HG03097 (cell line): ENCODE measurements around the gene TEX22.

ENCODE experiments used
- ATAC-seq: cut with Tn5 transposase; IDR thresholded peaks from one replicate; pipeline ENCODE4 v1.9.1; 2021; ENCODE audit not compliant: unreplicated experiment, low FRiP score

The TEX22 gene

GRCh38 chr14:105398726-105399465 is 558 bp downstream of the TEX22 start:
- ATAC-seq, result peak; percentile 26

- ATAC-seq, result no peak
Observed at GRCh38 chr14:105399466-105399775, 1.1 kb downstream of the TEX22 start.

GRCh38 chr14:105400016-105400415 is 1.7 kb downstream of the TEX22 start:
- no peak for ATAC-seq

- no peak for ATAC-seq
Observed at GRCh38 chr14:105401699-105402098, 3.4 kb downstream of the TEX22 start.

- ATAC-seq, result no peak
Observed at GRCh38 chr14:105408592-105408991, 10.3 kb downstream of the TEX22 start.

- no peak for ATAC-seq
Observed at GRCh38 chr14:105409364-105409763, 11.0 kb downstream of the TEX22 start.

GRCh38 chr14:105410642-105411016 is 12.3 kb downstream of the TEX22 start:
- ATAC-seq, result no peak

- no peak for ATAC-seq
Observed at GRCh38 chr14:105411017-105411941, 12.9 kb downstream of the TEX22 start.

GRCh38 chr14:105411985-105412770 is 13.8 kb downstream of the TEX22 start:
- no peak for ATAC-seq

- ATAC-seq, result no peak
Observed at GRCh38 chr14:105412771-105413543, 14.6 kb downstream of the TEX22 start.

- ATAC-seq, result no peak
Observed at GRCh38 chr14:105413544-105413886, 15.2 kb downstream of the TEX22 start.

GRCh38 chr14:105414456-105415371 is 16.4 kb downstream of the TEX22 start:
- ATAC-seq, result no peak

GRCh38 chr14:105415481-105416428 is 17.4 kb downstream of the TEX22 start:
- no peak for ATAC-seq

GRCh38 chr14:105416671-105417070 is 18.3 kb downstream of the TEX22 start:
- ATAC-seq, result no peak

- no peak for ATAC-seq
Observed at GRCh38 chr14:105417690-105418121, 19.4 kb downstream of the TEX22 start.

- ATAC-seq, result no peak
Observed at GRCh38 chr14:105418269-105419194, 20.2 kb downstream of the TEX22 start.
